PFSK-1 (cell line): ENCODE measurements around the gene PCDHGC3.

ENCODE experiments used
- FOXP2 ChIP-seq: optimal IDR thresholded peaks from 2 replicates; pipeline ENCODE3; 2011; ENCODE audit warnings: borderline replicate concordance, control low read depth, inconsistent platforms; ENCODE audit not compliant: insufficient read depth; ENCODE audit errors: extremely low read length, extremely low read depth
- POLR2AphosphoS5 ChIP-seq: IDR thresholded peaks from 2 replicates; pipeline ENCODE4 v1.6.1; 2012; ENCODE audit warnings: low read depth, mild to moderate bottlenecking, control low read depth, low read length, moderate library complexity
- REST ChIP-seq, 2 experiments: IDR thresholded peaks; 2 replicates each; pipeline versions ENCODE4 v1.6.1 to v1.8.0; 2011 to 2012; ENCODE audit warnings: low read depth in 2 of 2, low read length in 2 of 2, control low read depth in 1 of 2, inconsistent platforms in 1 of 2, mild to moderate bottlenecking in 1 of 2, moderate library complexity in 1 of 2; ENCODE audit not compliant: insufficient read depth in 1 of 2
- SIN3A ChIP-seq: IDR thresholded peaks from 2 replicates; pipeline ENCODE4 v1.6.1; 2012; ENCODE audit warnings: mild to moderate bottlenecking, low read length, moderate library complexity, borderline replicate concordance; ENCODE audit not compliant: insufficient read depth
- TAF1 ChIP-seq: IDR thresholded peaks from 2 replicates; pipeline ENCODE4 v1.6.1; 2012; ENCODE audit warnings: low read length, control low read depth, borderline replicate concordance; ENCODE audit not compliant: insufficient read depth

The PCDHGC3 gene

GRCh38 chr5:141484641-141485311 lies 9.0 kb downstream of the PCDHGC3 start, which contains the start of gene PCDHGC4:
Gene PCDHGC4, plus strand, starts transcription at chr5:141485030. Its CDS starts 144 bp downstream, at chr5:141485174.
- TF ChIP-seq SIN3A: no peak

- TF ChIP-seq REST (IDR thresholded peaks at IDR 0.05; ENCODE audit: insufficient read depth in 1 of 2, low read depth in 2 of 2, low read length in 2 of 2) (no peak), SIN3A (no peak), FOXP2 (no peak), POLR2AphosphoS5 (no peak), TAF1 (no peak)
Measured at GRCh38 chr5:141485321-141486055, 9.7 kb downstream of the PCDHGC3 start.

- TF ChIP-seq SIN3A: no peak
- TF ChIP-seq FOXP2: no peak
- TF ChIP-seq REST (IDR thresholded peaks at IDR 0.05; ENCODE audit: insufficient read depth in 1 of 2, low read depth in 2 of 2, low read length in 2 of 2): no peak
- TF ChIP-seq POLR2AphosphoS5: no peak
- TF ChIP-seq TAF1: no peak
Measured at GRCh38 chr5:141486091-141486490, 10.3 kb downstream of the PCDHGC3 start.

- TF ChIP-seq REST (IDR thresholded peaks at IDR 0.05; ENCODE audit: insufficient read depth in 1 of 2, low read depth in 2 of 2, low read length in 2 of 2) (no peak), TAF1 (no peak), SIN3A (no peak), FOXP2 (no peak), POLR2AphosphoS5 (no peak)
Measured at GRCh38 chr5:141487131-141487530, 11.4 kb downstream of the PCDHGC3 start.

GRCh38 chr5:141488591-141489561 lies 13.1 kb downstream of the PCDHGC3 start, which contains the start of gene PCDHGC5:
Gene PCDHGC5, plus strand, starts transcription at chr5:141489081. Its CDS starts 160 bp downstream, at chr5:141489241.
- TF ChIP-seq TAF1 (no peak), POLR2AphosphoS5 (no peak), REST (IDR thresholded peaks at IDR 0.05; ENCODE audit: insufficient read depth in 1 of 2, low read depth in 2 of 2, low read length in 2 of 2) (no peak), FOXP2 (no peak), SIN3A (no peak)
